Stimulated activated CD8-positive, alpha-beta memory T cell treated with anti-CD3 and anti-CD28 coated beads, Interleukin-7, amount 100 ng/mL, for 4 hours (primary cell): ENCODE results near the gene KLK12.
"Not testable (repeated sequence)": the region's sequence is repeated elsewhere in the genome, so short reads cannot be mapped to it uniquely, and the experiment has no call there.

Source experiments
- DNase-seq, 2 donors: peaks; one replicate each; pipeline ENCODE4 v3.0.0-alpha.2; 2020; ENCODE audit warnings: low read depth in 2 of 2

KLK12 gene

DNA sequence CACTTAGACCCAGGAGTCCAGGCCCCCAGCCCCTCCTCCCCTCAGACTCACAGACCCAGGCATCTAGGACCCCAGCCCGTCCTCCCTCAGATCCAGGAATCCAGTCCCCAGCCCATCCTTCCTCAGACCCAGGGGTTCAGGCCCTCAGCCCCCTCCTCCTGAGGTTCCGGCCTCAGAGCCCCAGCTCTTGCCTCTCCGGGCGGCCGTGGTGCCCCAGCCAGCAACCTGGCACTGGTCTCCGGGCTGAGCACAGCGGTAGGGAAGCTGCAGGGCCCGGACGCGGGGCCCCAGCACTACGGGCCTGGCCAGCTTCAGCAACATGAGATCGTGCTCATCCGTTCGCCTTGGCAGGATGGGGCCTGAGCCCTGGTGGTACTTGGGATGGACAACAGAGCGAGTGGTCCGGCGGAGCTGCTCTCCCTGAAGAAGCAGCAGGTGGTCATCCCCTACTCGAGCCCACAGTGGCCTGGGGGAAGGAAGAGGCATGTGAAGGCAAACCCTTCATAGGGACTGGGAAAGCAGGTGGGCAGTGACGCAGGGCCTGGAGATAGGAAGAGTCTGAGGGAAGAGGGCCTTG is 19.0 kb downstream of the KLK12 start:
- DNase-seq = no peak

DNA sequence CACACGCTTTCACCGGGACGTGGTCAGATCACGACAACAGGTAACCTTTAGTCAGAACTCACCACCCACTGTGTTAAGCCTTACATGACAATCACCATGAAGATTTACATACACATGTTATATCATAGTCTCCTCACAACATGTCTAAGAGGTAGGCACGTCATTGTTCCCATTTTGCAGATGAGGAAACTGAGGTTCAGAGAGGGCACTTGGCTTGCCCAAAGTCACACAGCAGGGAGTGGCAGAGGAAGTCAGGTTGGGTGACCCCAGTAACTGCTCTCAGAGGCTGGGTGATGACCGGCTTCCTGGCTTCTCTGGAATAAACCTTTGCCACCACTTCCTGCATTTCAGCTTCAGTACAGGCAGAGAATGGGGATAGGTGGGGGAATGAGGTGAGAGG is 20.6 kb downstream of the KLK12 start:
- DNase-seq = no peak

DNA sequence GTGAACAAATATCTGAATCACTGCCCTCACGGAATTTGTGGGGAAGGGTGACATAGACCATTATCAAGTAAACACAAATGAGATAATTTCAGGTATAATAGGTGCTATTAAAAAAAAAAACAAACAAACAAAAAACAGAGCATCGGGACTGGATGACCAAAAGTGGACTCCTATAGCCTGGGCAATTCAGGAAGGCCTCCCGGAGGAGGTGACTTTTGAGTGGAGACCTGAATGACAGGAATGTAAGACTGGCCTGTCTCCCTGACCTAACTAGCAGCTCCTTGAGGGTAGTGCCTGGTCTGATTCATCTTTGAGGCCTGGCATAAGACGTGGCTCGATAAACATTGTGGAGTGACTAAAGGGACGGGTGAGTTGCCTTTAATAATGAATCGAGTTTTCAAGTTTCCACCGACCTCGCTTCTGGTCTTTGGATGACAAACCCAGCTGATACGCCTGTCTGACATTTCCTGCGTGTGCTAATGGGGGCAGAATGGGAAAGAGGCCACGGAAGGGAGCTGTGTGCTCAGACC is 22.1 kb downstream of the KLK12 start:
- DNase-seq = no peak

DNA sequence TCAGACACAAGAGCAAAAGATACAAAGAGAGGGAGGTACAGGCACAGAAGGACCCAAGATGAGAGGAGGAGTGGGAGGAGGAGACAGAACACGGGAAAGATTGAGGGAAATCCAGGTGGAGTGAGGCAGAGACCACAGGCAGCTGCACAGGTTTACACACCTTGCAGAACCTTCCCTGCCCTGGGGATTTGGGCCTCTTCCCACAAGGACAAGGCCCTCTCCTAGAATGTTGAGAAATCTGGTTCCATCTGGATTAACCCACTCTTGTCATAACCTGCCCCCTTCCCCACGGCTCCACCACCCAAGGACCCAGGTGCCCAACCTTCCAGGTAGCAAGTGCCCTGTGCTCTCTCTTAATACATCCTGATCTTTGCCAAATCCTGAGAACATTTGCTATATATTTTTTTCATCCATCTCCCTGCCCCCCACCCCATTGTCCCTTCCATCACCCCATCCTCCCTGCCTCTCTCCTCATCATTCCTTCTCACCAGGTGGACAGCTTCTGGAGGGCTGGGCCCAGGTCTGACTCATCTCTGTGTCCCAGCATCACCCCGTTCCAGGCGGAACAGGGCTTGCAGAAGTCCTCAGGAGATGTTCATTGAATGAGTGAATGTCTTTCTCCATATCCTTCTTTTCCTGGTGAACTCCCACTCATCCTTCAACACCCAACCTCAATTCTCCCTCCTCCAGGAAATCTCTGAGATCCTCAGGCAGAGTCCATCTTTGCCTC is 24.6 kb downstream of the KLK12 start:
- no peak for DNase-seq

DNA sequence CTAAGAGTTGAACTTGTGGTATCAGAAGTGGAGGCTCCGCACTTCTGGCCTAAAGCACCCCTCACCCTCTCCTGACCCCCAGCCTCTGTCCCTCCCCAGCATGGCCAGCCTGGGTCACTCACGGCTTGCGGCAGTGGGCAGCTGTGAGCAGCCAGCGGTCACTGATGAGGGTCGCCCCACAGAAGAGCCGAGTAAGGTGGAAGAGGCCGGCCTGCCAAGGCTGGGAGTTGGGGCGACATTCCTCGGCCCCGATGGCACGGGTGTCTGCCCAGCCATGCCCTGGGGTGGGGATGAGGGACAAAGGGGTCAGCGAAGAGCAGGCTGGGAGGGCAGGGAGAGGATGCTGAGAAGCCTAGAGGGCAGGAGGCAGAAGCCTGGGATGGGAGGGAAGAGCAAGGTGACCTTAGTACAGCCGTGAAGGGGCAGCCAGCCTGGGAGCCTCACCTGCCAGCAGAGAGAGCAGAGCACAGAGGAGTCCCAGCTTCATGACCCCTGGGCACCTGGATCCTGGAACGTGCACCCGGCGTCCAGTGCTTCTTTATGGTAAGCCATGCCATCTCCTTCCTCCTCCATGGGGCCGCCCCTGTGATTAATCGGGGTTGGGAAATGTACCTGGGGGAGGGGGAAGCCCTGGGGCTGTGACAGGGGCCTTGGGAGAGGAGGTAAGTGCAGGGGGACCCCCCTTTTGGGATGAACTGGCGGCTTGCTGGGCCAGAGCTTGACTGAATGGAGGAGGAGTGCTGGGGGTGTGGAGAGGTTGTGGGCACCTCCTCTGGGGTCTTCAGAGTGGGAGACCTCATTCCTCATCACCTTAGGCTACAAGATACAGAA is 25.5 kb downstream of the KLK12 start:
- DNase-seq = no peak

DNA sequence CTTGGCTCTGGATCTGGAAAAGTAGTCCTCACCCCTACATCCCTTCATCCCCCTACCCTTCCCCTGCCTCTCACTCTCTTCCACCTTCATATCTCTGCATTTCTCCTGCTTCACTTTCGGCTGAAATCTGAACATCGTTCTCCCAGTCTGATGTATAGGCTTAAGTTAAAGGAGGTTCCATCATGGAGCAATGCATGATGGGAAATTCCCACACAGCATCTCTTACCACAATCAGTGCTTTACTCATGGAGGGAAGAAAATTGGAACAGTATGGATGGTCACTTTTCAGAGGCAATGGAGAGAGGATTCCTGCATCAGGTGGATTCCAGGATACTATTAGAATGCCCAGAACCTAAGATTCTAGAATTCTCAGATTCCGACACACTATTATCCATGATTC is 27.3 kb downstream of the KLK12 start:
- DNase-seq = no peak

DNA sequence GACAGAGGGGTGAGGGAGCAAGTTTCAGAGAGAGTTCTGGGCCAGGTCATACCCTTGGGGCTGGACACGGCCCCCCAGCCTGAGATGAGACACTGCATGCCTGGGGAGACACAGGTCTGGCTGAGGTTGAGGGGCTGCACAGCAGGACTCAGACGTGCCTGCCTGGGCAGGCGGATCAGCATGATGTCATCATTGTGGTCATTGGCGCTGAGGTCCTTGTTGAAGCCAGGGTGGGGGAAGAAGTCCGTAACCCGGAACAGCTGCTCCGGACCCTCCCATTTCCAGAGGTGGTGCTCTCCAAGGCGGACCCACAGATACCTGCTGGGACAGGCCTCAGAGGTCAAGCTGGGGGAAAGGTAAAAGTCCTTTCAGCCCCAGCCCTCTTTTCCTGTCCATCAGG is 28.4 kb downstream of the KLK12 start:
- DNase-seq = no peak

DNA sequence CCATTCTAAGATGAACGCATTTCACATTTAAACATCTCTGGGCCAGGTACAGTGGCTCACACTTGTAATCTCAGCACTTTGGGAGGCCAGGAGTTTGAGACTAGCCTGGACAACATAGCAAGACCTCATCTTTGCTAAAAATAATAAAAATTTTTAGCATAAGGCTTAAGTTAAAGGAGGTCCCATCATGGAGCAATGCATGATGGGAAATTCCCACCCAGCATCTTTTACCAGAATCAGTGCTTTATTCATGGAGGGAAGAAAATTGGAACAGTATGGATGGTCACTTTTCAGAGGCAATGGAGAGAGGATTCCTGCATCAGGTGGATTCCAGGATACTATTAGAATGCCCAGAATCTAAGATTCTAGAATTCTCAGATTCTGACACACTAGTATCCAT is 29.6 kb downstream of the KLK12 start:
- no peak for DNase-seq

DNA sequence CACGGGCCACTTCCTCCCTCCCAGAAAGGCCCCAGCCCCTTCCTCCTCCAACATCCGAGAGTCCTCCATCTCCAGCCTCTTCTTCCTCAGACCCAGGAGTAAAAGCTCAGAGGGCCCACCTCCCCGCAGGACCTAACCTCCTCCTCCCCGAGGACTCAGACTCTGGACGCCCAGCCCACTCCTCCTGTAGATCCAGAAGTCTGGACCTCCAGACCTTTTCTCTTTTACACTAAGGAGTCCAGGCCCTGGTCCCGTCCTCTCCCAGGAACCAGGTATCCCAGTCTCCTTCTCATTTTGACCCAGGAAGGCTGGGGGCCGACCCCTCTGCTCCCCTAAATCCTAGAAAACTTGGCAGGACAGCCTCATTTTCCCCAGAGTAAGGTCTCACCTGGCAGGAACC is 31.5 kb downstream of the KLK12 start:
- DNase-seq = no peak

DNA sequence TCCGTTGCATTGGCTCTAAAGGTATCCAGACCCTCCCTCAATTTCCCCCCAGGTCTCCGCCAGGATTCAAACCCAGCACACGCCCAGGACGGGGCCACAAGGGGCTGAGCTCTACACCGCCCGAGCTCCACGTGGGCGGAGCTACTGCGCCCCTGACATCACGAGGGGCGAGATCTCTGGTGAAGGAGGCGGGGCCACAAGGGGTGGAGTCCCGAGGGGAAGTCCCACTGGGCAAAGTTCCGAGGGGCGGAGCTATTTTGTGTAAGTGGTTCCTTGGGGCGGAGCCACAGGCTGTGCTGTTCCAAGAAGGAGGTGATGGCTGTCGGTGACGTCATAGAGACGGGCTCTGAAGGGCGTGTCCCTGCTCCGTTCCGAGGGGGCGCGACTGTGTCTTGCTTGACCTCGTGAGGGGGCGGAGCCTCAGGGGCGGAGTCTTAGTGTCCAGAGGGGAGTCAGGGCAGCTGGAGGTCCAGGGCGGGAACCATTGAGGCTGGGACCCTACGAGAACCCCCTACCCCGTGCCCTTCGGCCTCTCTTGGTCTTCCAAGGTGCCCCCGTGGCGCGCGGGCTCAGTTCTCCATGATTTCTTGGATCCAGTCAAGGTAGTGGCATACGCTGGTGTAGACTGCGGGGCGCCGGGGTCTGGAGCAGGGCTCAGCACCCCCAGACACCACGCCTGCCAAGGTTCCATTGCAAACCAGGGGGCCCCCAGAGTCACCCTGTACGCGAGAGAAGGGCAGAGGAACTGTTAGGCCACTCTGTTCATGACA is 32.1 kb downstream of the KLK12 start:
- DNase-seq = no peak

DNA sequence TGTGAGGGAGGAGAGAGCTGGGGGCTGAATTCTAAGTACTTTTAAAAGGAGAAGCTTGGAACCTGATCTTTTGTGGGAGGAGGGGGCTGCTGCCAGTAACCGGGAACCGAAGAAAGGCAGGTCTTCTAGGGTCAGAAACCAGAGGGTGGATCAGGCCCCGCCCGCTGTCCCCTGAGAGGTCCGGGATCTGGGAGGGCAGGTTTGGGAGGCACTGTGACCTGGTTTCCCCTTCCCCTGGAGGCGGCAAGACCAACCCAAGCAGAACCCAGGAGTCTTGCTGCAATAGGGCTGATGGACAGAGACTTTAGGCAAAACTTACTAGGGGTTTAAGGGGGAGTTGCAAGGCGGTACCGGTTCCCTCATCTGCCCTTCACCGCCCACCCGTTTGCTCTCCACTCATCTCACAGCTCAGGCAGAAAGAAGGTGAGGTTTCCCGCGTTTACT is 32.7 kb downstream of the KLK12 start:
- DNase-seq = no peak

DNA sequence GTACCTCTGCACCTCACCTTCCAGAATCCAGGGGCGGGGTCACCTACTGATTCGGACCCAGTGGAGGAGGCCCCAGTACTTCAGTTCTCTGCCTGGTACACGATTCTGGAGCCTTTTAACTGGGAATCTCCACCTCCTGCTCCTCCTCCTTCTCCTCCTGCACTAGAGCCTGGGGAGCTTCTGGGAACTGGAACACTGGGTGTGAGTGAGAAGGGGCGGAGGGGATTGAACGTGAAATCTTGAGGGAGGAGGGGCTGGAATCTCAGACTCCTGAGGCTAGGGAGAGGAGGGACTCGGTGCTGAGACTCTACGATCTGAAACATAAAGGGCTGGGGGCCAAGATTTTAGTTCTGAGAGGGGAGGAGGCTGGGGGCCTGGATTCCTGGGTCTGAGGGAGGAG is 33.3 kb downstream of the KLK12 start, which contains the start of gene KLK8:
Gene KLK8 (minus strand): TSS at position 90 of the 400 bp plus-strand sequence. CDS start 437 bp downstream, outside the sequence.
- no peak for DNase-seq

DNA sequence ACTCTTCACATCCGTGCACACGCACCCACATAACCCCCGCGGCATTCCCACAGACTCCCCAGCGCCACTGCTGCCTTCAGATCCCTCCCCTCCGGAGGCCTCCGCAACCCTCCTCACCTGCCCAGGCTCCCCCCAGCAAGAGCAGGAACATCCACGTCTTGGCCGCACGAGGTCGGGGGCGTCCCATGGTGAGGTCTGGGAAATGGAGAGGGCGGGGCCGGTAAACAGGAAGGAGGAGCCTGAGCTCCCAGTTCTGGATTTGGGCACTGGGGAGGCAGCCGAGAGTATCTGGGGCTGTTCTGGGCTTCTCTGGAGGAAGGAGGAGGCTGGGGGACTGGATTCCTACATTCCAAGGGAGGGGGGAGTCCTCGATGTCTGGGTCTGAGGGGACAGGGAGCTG is 33.8 kb downstream of the KLK12 start:
- no peak for DNase-seq

DNA sequence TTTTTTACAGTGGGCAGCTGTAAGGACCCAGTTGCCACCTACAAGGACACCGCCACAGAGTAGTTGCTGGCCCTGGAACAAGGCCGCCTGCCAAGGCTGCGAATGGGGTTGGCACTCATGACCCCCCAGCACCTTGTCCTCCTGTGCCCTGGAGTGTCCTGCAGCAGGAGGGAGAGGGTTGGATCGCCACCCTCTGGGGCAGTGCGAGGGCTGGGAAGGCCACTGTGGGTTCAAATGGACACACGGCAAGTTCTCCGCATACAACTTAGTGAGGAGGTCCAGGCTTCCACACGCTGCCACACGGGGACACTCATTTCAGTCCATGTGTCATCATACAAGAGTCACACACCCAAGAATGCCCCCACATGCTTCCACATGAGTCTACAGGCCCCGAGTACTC is 34.4 kb downstream of the KLK12 start:
- DNase-seq = no peak

DNA sequence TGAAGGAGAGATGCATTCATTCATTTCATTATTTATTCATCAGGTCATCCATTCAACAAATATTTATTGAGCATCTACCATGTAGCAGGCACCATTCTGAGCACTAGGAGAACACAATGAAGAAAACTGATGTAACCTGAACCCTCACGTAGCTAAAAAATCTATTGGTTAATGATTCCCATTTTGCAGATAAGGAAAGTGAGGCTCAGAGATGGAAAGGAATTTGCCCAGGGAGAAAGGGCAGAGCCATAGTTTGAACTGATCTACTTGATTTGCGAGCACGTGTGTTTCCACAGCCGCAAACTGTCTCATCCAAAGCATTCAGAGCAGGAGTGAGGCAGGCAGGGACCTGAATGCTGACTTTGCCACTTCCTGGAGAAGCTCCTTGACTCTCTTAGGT is 36.1 kb downstream of the KLK12 start:
- DNase-seq = no peak

DNA sequence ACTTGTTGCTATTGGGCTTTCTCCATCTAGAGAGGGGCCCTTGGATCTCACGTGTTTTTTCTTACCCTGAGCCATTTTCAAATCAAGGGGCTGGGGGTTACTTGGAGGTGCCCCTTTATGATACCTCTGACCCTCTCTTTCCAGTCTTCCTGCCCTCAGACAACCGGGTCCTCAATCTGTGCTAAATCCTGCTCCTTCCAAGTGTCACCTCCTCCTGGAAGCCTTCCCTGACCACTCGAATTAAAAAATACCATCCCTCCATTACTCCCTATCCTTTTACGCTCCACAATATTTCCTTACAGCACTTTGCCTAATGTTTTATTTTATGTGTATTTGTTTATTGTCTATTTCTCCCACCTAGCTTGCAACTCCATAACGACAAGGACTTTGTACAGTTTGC is 36.7 kb downstream of the KLK12 start:
- no peak for DNase-seq

DNA sequence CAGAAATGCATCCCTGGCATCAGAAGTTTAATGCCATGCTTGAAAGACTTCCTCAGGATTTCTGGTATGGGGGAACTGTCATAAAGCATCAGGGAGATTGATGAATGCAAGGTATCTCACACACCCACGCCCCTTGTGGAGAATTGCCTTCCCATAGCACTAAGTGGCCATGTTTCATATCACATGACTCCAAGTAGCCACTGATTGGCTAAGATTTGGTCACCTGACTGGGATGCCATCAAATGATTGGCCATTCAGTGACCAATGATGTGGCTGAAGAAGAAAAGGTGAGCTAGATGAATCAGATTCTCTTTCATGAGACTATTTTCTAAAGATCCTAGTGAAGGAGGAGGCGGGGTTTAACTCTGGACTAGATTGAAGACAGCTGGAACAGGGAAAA is 40.7 kb downstream of the KLK12 start:
- no peak for DNase-seq

DNA sequence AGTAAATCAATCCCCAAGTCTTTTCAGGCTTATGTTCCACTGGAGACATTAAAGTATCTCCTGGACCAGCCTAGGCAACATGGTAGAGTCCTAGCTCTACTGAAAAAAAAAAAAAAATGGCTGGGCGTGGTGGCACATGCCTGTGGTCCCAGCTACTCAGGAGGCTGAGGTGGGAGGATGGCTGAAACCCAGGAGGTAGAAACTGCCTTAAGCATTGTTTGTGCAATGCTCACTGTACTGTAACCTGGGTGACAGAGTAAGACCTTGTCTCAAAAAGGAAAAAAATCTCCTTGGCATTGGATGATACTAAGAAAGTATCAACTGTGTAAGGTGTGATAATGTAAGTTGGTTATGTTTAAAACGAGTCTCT is 42.2 kb downstream of the KLK12 start:
- no peak for DNase-seq

DNA sequence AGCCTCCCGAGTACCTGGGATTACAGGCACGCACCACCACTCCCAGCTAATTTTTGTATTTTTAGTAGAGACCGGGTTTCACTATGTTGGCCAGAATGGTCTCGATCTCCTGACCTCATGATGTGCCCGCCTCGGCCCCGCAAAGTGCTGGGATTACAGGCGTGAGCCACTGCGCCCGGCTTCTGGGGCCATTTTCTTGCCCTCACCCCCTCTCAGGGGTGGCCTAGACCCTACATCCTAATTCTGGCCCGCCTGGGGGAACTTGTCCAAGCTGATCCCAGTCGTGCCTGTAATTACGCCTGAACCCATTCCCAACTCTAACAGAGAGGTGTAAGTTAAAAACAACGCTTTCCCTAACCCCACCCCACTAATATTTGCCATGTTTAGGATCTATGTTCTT is 50.4 kb downstream of the KLK12 start:
- not testable (repeated sequence) for DNase-seq

DNA sequence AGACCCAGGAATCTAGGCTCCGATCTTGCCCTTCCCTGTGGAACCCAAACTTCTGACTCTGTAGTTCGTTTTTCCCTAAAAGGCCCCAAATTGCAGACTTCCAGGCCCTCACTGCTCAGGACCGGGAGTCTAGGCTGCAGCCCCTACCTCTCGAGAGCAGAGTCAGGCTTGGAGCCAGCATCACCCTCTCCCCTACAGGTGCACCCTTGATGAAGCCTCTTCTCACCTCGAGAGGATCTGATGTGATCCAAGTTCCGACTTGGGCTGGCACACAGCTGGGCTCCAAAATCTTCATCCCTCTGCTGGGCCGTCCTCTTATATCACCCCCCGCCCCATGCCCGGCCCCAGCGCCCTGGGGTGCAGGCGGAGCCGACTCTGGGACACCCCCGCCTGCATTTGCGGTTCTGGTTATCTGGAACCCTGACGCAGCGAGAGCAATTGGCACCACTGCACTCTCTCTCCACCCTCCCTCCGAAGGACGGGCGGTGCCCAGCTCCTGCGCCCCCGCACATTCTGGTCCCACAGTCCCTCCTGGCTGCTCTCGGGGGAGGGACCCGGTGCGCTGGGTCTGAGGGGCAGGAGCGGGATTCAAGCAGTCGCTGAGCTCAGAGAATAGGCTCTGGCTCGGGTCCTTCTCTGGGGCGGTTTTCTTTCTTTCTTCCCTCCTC is 51.0 kb downstream of the KLK12 start, which contains the start of gene KLK7:
Gene KLK7 (minus strand): TSS at position 293 of the 668 bp plus-strand sequence. CDS start 1,518 bp downstream, outside the sequence.
- DNase-seq = no peak

DNA sequence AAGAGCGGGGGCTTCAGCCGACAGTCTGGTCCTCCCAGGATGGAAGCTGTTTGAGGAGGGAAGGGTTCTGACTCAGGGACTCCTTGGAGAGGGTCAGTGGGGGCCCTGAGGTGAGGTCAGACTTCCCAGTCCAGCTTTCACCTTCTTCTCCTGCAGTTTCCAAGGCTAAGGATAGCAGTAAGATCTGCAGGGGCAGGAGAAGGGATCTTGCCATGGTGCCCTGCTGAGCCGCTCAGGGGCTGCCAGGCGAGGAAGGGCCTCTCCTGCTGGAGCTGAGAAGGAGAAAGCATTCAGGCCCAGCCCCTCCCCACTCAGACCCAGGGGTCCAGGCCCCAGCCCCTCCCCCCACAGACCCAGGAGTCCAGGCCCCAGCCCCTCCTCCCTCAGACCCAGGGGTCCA is 52.6 kb downstream of the KLK12 start:
- no peak for DNase-seq
